Measurements from ENCODE around the gene DOC2B. TPM values are rescaled to one million over a fixed set of nuclear protein-coding genes. Genes with fewer than 3 reads are reported as not detected.

Gene DOC2B
- total and polyA plus RNA-seq, 2 experiments from 2014 or later = 0.42 to 3.8 TPM

DNA sequence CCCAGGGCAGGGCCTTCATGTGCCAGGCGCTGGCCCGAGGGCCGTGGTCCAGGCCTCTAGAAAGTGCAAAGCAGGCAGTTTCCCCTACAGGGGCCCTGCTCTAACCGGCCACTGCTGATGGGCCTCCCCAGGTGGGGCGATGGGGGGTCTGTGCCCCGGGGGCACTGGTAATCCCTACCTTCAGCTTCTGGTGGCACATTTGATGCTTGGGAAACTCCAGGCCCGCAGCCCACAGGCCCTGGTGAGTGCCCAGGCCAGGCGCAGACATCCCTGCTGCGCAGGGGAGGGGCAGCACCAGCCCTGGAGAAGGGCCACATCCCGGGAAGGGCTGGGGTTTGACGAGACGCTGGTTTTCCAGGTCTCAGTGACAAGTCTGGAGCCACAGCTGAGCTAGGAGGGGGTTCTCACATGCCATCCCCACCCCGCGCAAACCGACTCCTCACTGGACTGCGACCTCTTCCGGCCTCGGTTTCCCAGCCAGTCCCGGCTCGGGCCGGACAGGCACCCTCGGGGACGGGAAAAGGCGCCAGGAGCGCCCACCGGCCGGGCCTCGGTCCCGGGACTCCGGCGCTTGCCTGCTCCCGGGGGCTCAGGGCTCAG lies 1.6 kb downstream of the DOC2B start:
- H3K9me3 Mint-ChIP-seq = no peaks in the 10 kb centered on the region
- peaks cover 10% of the 10 kb centered on the region; the same call in 1 of the 2 replicates for H3F3A ChIP-seq (replicated peaks; ENCODE audit: low read depth)
- TF ChIP-seq, protein P1, sequence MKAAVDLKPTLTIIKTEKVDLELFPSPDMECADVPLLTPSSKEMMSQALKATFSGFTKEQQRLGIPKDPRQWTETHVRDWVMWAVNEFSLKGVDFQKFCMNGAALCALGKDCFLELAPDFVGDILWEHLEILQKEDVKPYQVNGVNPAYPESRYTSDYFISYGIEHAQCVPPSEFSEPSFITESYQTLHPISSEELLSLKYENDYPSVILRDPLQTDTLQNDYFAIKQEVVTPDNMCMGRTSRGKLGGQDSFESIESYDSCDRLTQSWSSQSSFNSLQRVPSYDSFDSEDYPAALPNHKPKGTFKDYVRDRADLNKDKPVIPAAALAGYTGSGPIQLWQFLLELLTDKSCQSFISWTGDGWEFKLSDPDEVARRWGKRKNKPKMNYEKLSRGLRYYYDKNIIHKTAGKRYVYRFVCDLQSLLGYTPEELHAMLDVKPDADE (IDR thresholded peaks at IDR 0.05) = no peak
- TF ChIP-seq EZH2phosphoT487 (IDR thresholded peaks at IDR 0.05; ENCODE audit: unreplicated experiment) (no peak), ZNF114 (CRISPR knock-in tag; IDR thresholded peaks at IDR 0.05) (no peak), JUNB (IDR thresholded peaks at IDR 0.05; ENCODE audit: unreplicated experiment) (no peak), POLR2AphosphoS5 (IDR thresholded peaks at IDR 0.05; ENCODE audit: low read depth) (no peak), STAT1 (IDR thresholded peaks at IDR 0.05; ENCODE audit: unreplicated experiment) (no peak), REST (IDR thresholded peaks at IDR 0.05; ENCODE audit: unreplicated experiment) (no peak), EZH2 (IDR thresholded peaks at IDR 0.05; ENCODE audit: low read depth, unreplicated experiment) (no peak), CTCF (conservative IDR thresholded peaks at IDR 0.05; ENCODE audit: low read depth in 2 of 2) (no peak)
- peaks cover 42% of the 10 kb centered on the region for H3K27me3 ChIP-seq (ENCODE audit: insufficient read depth)
- H4K20me1 ChIP-seq (replicated peaks; ENCODE audit: insufficient read depth) = no peaks in the 10 kb centered on the region
- peak overlapping the region; percentile 62 for H3K4me3 Mint-ChIP-seq
- no peak overlapping the region; the same call in 1 of the 2 replicates for H2AFZ ChIP-seq
- H3K27ac Mint-ChIP-seq = no peak overlapping the region
- H3K36me3 ChIP-seq (ENCODE audit: insufficient read depth) = no peaks in the 10 kb centered on the region
- H3K4me2 ChIP-seq = peak overlapping the region; percentile 87
- no peak overlapping the region for H3K27ac ChIP-seq (ENCODE audit: low read depth)
- no peaks in the 10 kb centered on the region; the same call in 2 of the 3 replicates for H3K36me3 Mint-ChIP-seq (ENCODE audit: low read depth)
- DNase-seq (ENCODE audit: low spot score) (peak; percentile 43), ATAC-seq (peak; percentile 44)
- peaks cover 13% of the 10 kb centered on the region for H3K4me1 Mint-ChIP-seq
- H3K9me2 ChIP-seq (ENCODE audit: insufficient read depth) = no peaks in the 10 kb centered on the region
- H3K4me3 ChIP-seq = peak overlapping the region; percentile 67
- H3K27me3 Mint-ChIP-seq (ENCODE audit: insufficient read depth, low read depth, poor library complexity) = peaks cover 33% of the 10 kb centered on the region
- no peaks in the 10 kb centered on the region for H3K79me2 ChIP-seq (replicated peaks; ENCODE audit: insufficient read depth)
- peaks cover 7% of the 10 kb centered on the region for H3K4me1 ChIP-seq (ENCODE audit: insufficient read depth)

All from GM23338 (cell line).